GM19328 (cell line): Measurements from ENCODE around the gene POLR3H.

Experiments used
- ATAC-seq: cut with Tn5 transposase; IDR thresholded peaks from one replicate; pipeline ENCODE4 v1.9.1; 2021; ENCODE audit warnings: mild to moderate bottlenecking, moderate library complexity; ENCODE audit not compliant: unreplicated experiment

POLR3H gene

DNA sequence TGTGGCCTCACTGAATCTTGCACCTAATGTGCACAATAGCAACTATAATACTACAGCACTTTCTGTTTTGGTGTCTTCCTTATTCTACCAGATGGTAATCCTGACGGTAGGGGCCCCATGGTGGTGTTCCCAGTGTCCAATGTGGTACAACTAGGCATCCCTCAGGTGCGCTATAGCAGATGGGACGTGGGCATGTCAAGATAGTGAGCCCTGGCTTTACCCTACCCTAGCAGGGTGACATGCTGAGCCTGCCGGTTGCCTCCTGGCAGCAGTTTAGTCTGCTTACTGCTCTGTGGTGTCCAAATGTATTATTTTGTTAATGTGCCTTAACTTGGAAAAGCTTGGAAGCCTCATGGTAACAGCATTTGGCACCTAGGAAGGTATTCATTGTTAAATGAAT is 56.2 kb downstream of the POLR3H start:
- ATAC-seq: no peak

DNA sequence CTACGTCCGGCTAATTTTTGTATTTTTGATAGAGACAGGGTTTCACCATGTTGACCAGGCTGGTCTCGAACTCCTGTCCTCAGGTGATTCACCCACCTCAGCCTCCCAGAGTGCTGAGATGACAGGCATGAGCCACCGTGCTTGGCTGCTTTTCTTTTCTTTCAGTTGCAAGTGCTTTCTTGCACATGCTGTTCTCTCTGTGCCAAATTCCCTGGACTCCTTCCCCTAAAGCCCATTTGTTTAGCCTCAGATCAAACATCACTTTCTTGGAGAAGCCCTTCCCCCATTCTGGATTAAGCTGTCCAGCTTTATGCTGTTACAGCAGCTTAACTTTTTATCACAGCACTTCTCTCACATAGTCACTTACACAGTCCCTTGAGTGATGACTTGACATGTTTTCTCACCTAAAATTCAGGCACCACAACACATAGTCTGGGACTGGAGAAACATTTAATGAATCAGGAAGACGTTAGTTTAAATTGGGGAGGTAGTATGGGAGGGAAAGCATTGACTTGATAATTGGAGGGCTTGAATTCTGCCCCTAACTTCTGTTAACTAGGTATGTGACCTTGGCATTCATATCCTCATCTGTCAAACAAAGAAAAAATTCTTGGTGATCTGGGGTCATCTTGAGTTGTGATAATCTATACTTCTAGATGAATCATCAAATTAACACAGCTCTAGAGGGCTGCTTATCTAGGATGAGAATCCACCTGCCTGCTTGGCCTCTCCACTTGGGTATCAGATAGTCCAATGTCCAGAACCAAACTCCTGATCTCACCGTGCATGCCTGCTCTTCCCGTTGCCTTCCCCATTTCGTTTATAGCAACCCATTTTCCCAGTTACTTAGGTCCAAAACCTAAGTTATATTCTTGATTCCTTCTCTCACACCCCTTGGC is 57.0 kb downstream of the POLR3H start:
- ATAC-seq: no peak

DNA sequence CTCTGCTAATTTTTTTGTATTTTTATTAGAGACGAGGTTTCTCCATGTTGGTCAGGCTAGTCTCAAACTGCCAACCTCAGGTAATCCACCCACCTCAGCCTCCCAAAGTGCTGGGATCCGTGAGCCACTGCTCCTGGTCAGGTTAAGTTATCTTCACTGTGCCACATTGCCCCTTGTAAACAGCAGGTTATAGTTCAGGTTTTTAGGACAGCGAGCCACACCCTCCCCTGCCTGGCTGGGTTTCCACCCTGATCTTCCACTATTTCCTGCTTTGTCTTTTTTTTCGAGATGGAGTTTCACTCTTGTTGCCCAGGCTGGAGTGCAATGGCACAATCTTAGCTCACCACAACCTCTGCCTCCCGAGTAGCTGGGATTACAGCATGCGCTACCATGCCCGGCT is 59.2 kb downstream of the POLR3H start:
- ATAC-seq: no peak

DNA sequence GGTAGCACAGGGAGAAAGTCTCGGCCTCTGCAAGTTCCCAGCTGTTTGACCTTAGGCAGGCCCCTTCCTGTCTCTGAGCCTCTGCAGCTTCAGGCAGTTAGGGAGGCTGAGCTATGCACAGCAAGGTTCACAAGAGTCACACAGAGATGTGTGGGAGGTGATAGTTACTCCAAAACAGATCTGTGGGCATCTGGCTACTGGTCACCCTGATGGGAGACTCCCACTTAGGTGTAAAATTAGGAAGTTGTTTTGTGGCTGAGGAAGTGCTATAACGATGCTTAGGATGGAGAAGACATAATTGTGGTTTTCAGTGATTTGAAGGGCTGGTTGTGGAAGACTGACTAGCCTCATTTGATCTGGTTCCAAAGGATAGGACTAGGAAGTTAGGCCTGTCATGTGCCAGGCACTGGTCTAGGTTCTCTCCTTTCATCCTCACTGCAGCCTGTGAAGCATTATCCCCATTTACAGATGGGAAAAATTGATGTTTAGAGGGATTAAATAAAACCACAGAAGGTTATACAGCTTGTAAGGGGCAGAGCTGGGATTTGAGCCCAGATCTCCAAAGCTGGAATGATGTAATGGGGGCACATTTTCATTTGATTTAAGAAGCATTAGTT is 61.8 kb downstream of the POLR3H start:
- ATAC-seq: no peak

DNA sequence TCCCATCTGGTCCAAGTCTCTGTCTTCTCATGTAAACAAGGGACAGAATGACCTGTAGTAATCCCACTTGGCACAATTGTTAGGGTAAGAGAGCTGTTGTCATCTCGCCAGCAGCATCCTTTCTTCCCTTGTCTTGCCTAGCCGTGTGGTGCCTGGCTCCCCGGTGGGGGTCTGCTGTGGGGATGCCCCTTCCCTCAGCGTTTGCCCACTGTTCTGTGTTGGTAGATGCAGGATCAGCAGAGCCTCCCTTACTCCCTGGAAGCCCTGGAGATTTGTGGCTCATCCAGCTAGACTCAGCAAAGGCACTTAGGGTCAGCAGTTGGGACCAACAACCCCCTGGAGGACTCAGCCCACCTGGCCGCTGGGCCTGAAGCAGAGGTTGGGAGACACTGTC is 62.3 kb downstream of the POLR3H start:
- no peak for ATAC-seq

DNA sequence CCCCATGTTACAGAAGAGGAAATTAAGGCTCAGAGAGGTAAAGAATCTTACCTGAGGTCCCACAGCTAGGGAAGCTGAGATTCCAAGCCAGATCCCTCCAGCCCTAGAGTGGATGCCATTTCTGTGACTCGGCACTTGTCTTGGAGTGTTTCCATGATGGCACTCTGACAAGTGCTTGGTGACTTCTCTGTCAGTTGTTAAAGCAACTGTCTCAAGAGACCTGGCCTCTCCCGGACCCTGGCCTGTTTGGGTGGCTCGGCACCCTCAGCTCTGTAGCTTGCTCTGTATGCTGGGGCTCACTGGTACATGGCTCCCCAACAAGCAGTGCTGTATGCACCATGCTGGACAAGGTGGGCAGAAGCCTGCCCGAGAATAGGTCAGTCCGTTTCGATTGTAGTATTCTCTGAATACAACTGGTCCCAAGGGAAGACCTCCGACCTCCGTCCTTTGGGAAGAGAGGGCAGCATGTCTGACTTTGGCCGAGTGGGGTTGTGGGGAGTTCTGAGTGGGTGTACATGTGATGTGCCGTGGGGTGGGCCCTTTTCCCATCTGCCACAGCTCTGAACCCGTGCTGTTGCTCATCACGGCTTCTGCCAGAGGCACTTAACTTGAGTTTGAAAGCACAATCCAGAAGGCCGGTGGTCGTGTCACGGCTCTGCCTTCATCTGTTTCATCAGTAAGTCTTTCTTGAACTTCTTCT is 63.0 kb downstream of the POLR3H start:
- ATAC-seq: no peak

DNA sequence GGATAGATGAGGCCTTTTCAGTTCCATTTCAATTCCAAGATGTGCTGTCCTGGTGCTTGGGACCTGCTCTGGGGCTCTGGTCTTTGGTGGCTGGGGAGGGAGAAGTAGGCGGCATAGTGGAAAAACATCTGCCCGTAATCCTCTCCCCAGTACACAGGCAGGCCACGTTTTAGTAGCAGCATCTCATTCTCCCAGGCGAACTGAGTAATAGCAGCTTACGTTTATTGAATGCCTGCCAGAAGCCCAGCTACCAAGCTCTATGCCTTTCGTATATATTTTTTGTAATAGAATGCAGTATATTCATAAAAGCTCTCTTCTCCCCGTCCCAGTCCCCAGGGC is 63.9 kb downstream of the POLR3H start:
- no peak for ATAC-seq

DNA sequence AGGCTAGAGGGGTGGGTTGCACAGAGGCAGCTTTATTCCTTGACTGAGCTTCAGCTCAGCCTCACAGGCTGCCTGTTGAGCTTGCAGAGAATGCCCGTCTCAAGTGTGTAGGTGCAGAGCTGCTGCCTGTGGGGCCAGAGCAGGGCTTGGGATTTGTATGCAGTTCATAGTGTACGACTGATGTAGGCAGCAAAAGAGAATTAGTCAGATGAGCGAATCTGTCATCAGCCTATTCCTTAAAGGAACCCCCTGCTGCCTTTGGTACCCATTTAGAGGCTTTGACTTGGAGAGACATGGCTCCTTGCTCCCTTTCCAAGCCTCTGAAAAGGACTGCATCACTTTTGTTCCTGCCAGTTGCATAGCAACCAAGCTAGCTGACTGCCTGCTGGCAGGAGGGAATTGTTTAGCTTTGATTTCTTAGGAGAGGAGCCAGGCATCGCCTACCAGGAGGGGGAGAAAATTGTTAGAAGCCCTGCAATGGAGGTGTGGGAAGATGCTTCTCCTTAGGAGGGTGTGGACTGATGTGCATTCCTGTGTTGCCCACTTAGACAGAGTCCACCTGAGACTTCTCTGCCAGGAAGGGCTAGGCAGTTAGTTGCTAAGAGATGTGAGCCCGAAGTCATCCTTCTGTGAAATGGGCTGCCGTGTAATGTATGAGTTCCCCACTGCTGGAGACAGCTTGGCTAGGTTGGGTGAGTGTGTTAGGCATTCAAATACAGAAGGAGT is 64.4 kb downstream of the POLR3H start:
- ATAC-seq: no peak

DNA sequence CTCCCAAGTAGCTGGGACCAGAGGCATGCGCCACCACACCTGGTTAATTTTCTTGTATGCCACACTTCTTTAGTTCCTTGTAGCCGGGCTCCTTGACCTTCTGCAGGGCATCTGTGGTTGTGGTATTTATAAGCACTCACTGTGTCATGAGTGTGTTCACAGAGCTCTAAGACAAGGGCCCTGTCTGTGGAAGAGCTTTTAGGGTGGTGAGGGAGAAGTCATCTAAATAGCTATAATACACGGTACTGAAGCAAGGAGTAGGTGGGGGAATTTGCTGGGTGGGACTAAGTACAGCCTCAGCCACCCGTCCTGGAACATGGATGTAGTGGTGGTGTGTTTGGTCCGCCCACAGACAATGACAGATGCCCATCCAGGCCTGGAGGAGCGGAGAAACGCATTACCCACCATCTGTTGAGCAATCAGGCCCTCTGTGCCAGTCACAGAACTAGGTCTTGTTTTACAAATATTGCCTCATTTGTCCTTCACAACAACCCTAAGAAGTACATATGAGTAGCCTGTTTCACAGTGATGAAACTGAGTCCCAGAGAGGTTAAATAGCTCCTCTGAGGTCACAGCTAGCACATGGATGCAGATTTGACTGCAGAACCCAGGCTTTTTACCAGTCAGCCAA is 65.3 kb downstream of the POLR3H start:
- ATAC-seq: no peak

DNA sequence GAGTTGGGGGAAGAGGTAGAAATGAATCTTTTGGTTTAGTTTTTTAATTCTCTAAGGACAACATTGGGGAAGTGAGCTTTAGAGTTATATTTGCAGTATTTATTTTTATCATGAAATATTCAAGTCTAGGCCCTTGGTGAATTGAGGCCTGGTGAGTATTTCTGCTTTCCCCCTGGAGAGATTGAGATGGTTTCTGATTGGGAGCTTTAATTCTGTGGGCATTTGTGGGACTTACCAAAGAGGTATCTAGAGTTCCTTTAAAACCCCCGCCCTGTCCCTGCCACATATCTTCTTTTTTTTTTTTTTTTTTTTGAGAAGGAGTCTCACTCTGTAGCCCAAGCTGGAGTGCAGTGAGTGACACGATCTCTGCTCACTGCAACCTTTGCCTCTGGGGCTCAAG is 65.8 kb downstream of the POLR3H start:
- ATAC-seq: no peak
